Activated CD8-positive, alpha-beta memory T cell treated with anti-CD3 and anti-CD28 coated beads, Interleukin-2, amount 50 U/mL, for 4 hours (primary cell): ENCODE measurements around the gene HYAL3.
"Not testable (repeated sequence)": the region's sequence is repeated elsewhere in the genome, so short reads cannot be mapped to it uniquely, and the experiment has no call there.

Experiments
- DNase-seq: peaks from one replicate; pipeline ENCODE4 v3.0.0-alpha.2; 2020

HYAL3 gene

GRCh38 chr3:50288387-50289007 is 10.7 kb downstream of the HYAL3 start:
- no peak for DNase-seq

DNA sequence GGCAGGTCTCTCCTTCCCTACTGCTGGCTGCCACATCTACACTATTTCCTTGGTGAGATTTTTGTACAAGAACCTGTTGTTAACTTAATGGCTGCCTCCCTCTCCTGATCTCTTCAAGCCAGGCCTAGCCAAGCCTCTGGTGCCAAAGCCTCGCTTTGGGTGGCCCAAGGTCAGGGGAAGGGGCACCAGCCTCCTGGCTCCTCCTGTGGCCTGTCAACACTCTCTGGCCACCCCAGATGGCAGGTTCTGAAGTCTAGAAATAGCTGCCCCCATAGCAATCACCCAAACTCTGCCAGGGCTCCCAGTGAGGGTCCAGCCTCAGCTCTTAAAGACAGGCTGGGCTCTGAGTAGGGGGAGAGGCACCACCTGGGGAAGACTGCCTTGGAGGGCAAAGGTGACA is 11.9 kb downstream of the HYAL3 start:
- DNase-seq, result no peak

DNA sequence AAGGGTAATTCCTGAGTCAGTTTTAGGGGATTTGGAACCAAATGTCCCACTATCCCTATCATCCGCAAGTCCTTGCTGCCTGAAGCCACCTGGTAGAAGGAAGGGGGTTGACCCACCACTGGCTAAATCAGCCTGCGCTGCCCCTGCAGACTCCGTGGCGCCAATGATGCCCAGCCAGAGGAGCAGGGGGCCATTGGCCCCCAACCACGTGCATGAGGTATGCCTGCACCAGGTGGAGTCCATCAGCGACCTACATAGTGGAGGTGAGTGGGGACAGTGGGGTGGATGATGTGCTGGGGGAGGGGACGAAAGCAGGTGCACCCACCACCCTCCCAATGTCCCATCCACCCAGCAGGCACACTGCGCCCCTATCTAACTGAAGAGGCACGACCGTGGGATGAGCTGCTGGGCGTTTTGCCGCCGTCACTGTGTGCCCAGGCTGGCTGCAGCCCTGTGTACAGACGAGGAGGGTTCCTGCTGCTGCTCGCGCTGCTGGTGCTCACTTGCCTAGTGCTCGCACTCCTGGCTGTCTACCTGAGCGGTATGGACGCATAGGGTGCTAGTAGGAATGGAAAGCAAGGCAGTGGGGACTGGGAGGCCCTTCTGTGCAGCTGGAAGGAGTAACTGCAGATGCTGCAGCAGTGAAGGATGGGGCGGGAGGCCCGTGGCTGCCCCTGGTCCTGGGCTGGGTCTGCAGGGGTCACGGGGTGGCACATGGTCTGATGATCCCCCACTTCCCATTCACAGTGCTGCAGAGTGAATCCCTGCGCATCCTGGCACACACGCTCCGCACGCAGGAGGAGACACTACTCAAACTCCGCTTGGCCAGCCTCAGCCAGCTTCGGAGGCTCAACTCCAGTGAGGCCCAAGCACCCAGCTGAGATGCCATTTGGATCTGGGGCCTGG is 12.6 kb downstream of the HYAL3 start:
- no peak for DNase-seq

DNA sequence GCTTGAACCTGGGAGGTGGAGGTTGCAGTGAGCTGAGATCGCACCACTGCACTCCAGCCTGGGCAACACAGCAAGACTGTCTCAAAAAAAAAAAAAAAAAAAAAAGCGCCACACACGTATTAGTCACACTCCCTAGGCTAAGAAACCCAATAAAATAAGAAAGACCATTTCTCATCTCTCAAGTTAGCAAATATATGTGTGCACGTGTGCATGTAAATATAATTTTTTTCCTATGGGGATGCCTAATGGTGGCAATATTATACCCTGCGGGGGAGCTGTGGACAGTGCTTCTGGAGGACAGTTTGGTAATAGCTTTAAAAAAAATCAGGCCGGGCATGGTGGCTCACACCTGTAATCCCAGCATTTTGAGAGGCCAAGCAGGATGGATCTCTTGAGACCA is 15.1 kb downstream of the HYAL3 start:
- not testable (repeated sequence) for DNase-seq

- no peak for DNase-seq
Measured at GRCh38 chr3:50279255-50280016, 19.8 kb downstream of the HYAL3 start.

GRCh38 chr3:50278880-50279224 is 20.4 kb downstream of the HYAL3 start, which contains the start of gene LSMEM2:
Gene LSMEM2 (plus strand): TSS chr3:50279087. CDS start chr3:50279114, 27 bp downstream.
- no peak for DNase-seq

GRCh38 chr3:50278123-50278879 is 20.9 kb downstream of the HYAL3 start:
- no peak for DNase-seq

GRCh38 chr3:50276762-50277101 is 22.5 kb downstream of the HYAL3 start:
- no peak for DNase-seq

- DNase-seq, result no peak
Measured at GRCh38 chr3:50275996-50276761, 23.0 kb downstream of the HYAL3 start.

GRCh38 chr3:50275141-50275995 is 23.8 kb downstream of the HYAL3 start:
- DNase-seq, result no peak

DNA sequence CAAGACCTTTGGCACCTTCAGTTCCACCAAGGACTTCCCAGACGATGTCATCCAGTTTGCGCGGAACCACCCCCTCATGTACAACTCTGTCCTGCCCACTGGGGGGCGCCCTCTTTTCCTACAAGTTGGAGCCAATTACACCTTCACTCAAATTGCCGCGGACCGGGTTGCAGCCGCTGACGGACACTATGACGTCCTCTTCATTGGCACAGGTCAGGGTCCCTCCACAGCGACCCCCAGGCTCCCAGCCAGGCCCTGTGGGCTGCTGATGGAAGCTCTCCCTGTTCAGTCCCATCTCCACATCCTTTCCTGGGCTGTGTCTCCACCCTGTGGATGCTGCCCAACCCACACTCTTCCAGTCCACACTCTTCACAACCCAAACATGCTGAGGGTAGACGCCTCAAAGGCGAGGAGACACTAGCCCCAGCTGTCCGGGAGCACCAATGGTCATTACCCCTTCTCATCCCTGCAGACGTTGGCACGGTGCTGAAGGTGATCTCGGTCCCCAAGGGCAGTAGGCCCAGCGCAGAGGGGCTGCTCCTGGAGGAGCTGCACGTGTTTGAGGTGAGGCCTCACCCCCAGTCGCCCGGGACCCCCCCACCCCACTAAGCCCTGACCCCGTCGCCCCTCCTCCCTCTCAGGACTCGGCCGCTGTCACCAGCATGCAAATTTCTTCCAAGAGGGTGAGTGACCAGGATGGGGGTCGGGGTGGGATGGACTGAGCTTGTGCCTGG is 24.7 kb downstream of the HYAL3 start:
- DNase-seq, result peak; percentile 62

DNA sequence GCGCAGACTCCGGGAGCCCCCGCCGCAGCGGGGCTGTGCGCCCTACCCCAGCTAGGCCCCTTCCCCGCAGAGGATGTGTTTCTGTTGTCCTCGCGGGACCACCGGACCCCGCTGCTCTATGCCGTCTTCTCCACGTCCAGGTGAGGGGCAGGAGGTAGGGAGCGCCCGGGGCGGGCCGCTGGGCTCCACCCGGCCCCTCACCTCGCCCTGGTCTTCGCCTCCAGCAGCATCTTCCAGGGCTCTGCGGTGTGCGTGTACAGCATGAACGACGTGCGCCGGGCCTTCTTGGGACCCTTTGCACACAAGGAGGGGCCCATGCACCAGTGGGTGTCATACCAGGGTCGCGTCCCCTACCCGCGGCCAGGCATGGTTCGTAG is 25.5 kb downstream of the HYAL3 start:
- DNase-seq, result no peak

GRCh38 chr3:50272911-50273688 is 26.1 kb downstream of the HYAL3 start:
- DNase-seq, result peak; percentile 89

- DNase-seq, result not testable (repeated sequence)
Measured at GRCh38 chr3:50272538-50272910, 26.7 kb downstream of the HYAL3 start.

DNA sequence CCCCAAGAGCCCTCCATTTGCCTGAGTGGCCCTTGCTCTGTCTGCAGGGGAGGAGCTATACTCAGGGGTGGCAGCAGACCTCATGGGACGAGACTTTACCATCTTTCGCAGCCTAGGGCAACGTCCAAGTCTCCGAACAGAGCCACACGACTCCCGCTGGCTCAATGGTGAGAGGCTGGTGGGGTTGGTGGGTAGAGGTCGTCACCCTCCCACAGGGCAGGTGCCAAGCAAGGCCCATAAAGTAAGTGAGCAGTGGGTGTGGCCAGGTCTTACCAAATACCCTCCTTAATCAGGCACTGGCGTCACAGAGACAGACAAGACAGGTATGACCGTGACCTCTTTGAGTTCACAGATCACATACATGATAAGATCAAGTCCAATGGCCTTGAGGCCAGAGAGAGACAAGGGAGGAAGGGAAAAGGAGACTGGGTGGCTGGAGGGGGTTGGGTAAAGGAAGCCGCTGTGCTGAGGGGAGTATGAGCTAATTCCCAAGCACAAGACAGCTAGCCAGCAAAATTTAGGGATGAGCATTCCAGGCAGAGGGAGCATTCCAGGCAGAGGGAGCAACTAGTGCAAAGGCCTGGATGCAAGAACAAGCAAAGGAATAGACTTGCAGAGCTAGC is 27.8 kb downstream of the HYAL3 start:
- DNase-seq, result no peak

GRCh38 chr3:50270422-50271224 is 28.6 kb downstream of the HYAL3 start:
- no peak for DNase-seq

GRCh38 chr3:50269977-50270413 is 29.2 kb downstream of the HYAL3 start:
- no peak for DNase-seq

- no peak for DNase-seq
Measured at GRCh38 chr3:50269460-50269859, 29.7 kb downstream of the HYAL3 start.
